Fibroblast of upper back skin (primary cell): ENCODE data around the gene NKX2-4.

Experiments used
- DNase-seq: peaks from one replicate; pipeline ENCODE4 v3.0.0-alpha.2; 2013

NKX2-4 gene

GRCh38 chr20:21357844-21358243 lies 39.5 kb downstream of the NKX2-4 start:
- no peak for DNase-seq

DNA sequence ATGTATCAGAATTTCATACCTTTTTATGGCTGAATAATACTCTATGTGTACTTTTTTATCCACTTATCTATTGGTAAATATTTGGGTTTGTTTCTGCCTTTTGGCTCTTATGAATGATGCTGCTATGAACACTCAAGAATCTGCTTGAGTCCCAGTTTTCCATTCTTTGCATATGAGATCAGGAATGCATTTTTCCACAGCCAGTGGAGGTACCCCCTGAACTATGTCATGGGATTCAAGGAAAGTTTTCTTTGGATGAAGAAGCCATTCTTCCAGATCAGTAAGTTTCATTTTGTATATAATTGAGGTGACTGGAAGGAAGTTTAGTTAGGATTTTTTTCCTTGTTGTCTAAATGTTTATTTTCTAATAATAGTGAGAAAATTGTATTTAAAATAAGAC lies 40.9 kb downstream of the NKX2-4 start:
- no peak for DNase-seq

DNA sequence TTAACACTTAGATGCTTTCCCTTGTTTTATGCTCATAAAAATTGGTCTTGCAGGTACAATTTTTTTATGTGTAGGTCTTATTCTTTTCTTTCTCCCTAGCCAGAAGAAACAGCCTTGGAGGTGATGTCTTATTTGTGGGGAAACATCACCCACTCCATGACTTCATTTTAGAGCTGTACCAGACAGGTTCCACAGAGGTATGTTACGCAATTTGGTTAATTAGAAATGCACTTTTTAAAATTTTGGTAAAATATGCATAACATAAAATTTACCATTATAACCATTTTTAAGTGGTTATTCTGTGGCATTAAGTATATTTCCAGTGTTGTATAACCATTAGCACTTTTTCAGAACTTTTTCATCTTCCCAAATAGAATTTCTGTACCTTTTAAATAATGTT lies 41.3 kb downstream of the NKX2-4 start:
- no peak for DNase-seq

DNA sequence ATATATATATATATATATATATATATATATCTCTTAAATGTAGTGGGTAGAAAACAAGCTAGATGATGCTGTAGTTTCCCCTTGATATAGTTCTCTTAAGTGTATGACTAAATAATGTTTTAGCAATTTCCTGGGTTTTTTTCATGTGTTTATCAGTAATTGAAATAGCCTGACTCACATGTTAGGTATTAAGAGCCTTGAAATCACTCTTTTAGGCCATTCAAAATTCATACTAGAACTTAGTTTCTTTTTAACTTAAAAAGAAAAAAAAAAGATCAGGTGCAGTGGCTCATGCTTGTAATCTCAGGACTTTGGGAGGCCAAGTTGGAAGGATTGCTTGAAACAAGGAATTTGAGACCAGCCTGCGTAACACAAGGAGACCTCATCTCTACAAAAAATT lies 44.1 kb downstream of the NKX2-4 start:
- DNase-seq: peak; percentile 14

- DNase-seq: peak; percentile 48
These were observed 44.6 kb downstream of the NKX2-4 start for GRCh38 chr20:21352703-21353102.
